ENCODE measurements around the gene C1QTNF12. TPM values are rescaled to one million over a fixed set of nuclear protein-coding genes. Genes with fewer than 3 reads are reported as not detected.

C1QTNF12 gene
- total and polyA plus RNA-seq, 2 of the 8 experiments (the other 6 are each of a cell fraction or from before 2014, with no cell fraction given), result 2.1 to 3.7 TPM

GRCh38 chr1:1240822-1241587, 5.5 kb downstream of the C1QTNF12 start:
- H2AFZ ChIP-seq (ENCODE audit: low read length), result no peak overlapping the region
- H2BK15ac ChIP-seq (ENCODE audit: low read length), result no peak overlapping the region
- H3K79me2 ChIP-seq (ENCODE audit: control insufficient read depth in 1 of 2, insufficient read depth in 2 of 2, low read length in 2 of 2), result no peaks in the 10 kb centered on the region
- no peak overlapping the region for H3K4me2 ChIP-seq (ENCODE audit: insufficient read depth in 1 of 2, low read depth in 2 of 2, low read length in 2 of 2)
- no peak overlapping the region for H2BK5ac ChIP-seq (ENCODE audit: low read depth, low read length)
- no peak overlapping the region for H2BK20ac ChIP-seq (ENCODE audit: low read length)
- peaks cover 0 to 6% (median 4%) of the 10 kb centered on the region in 4 experiments; a peak in 5 of 7 replicates for H3K4me1 ChIP-seq (replicated peaks in 1 of 4; ENCODE audit: control insufficient read depth in 3 of 4, insufficient read depth in 4 of 4, low read length in 3 of 4)
- TF ChIP-seq CHD2 (IDR thresholded peaks at IDR 0.05; ENCODE audit: low read length) (no peak), CBX8 (IDR thresholded peaks at IDR 0.05; ENCODE audit: borderline replicate concordance, low read depth, low read length) (no peak), SP2 (IDR thresholded peaks at IDR 0.05; ENCODE audit: low read length) (no peak), ATF3 (IDR thresholded peaks at IDR 0.05; ENCODE audit: insufficient read depth, low read depth, low read length) (no peak), NRF1 (IDR thresholded peaks at IDR 0.05; ENCODE audit: low read depth, low read length) (no peak), POLR2AphosphoS5 (IDR thresholded peaks at IDR 0.05; ENCODE audit: low read depth, low read length) (no peak), SAP30 (IDR thresholded peaks at IDR 0.05; ENCODE audit: insufficient read depth, insufficient replicate concordance, low read length) (no peak), BRCA1 (IDR thresholded peaks at IDR 0.05; ENCODE audit: low read depth, low read length) (no peak)
- 87% methylated on average over 20 of the region's 23 CpGs; no CpG with 5 or more reads in 1 of the 2 experiments for WGBS, 2 experiments (ENCODE audit: extremely low coverage in 1 of 2, insufficient coverage in 1 of 2, insufficient read length in 1 of 2, insufficient replicate concordance in 2 of 2, low coverage in 1 of 2, low lambda C conversion rate in 2 of 2, missing lambda C conversion rate in 1 of 2)
- H3K79me1 ChIP-seq (ENCODE audit: low read depth, low read length), result no peaks in the 10 kb centered on the region
- POLR2A ChIA-PET (ENCODE audit: partially characterized antibody), result interaction anchor here (0.6 to 2.4 kb wide), 5 partner anchors 10 to 910 kb away, joined by 3 to 12 read pairs (median 3); partner anchors contain the start of genes B3GALT6 and SDF4
- H3K23ac ChIP-seq (ENCODE audit: insufficient read length), result no peak overlapping the region
- no peak for DNase-seq (ENCODE audit: low read depth in 1 of 2, low spot score in 2 of 2)
- H2BK12ac ChIP-seq (ENCODE audit: low read depth, low read length), result no peak overlapping the region
- no peak overlapping the region for H3K4ac ChIP-seq (replicated peaks; ENCODE audit: insufficient read length, low read depth, low read length)
- H2AK5ac ChIP-seq (ENCODE audit: low read depth, low read length), result no peak overlapping the region
- H3K9me3 ChIP-seq (ENCODE audit: insufficient read depth in 2 of 2, low read depth in 1 of 2, low read length in 1 of 2), result no peaks in the 10 kb centered on the region
- H3K9ac ChIP-seq (replicated peaks in 1 of 4; ENCODE audit: extremely low read depth in 1 of 4, low read depth in 3 of 4, low read length in 3 of 4), result no peak overlapping the region
- no peak overlapping the region for H3K56ac ChIP-seq (replicated peaks; ENCODE audit: insufficient read length, low read depth, low read length)
- H4K91ac ChIP-seq (replicated peaks; ENCODE audit: insufficient read length, low read length), result no peak overlapping the region
- no peak overlapping the region for H3K27ac ChIP-seq (ENCODE audit: low read depth, low read length)
- H2BK120ac ChIP-seq (replicated peaks; ENCODE audit: low read depth, low read length), result no peak overlapping the region
- H3K4me3 ChIP-seq (ENCODE audit: extremely low read depth in 1 of 4, insufficient read depth in 2 of 4, low read depth in 3 of 4, low read length in 4 of 4), result no peak overlapping the region
- CTCF ChIA-PET (ENCODE audit: partially characterized antibody), result interaction anchor here (0.6 to 1.2 kb wide), 6 partner anchors 14 to 274 kb away, joined by 3 to 4 read pairs (median 4); partner anchors contain the start of gene PLEKHN1
- H3K18ac ChIP-seq (ENCODE audit: extremely low read depth, low read length), result no peak overlapping the region
- H4K20me1 ChIP-seq (replicated peaks in 1 of 2; ENCODE audit: control insufficient read depth in 1 of 2, insufficient read depth in 2 of 2, low read length in 2 of 2), result peaks cover 2 to 7% of the 10 kb centered on the region in 2 experiments
- no peak overlapping the region for H4K8ac ChIP-seq (ENCODE audit: extremely low read depth, insufficient read depth, low read length)
- H3K14ac ChIP-seq (ENCODE audit: insufficient read length), result no peak overlapping the region
- no peak for FAIRE-seq
- no peaks in the 10 kb centered on the region for H3K23me2 ChIP-seq (ENCODE audit: low read depth, low read length)
- H4K5ac ChIP-seq (ENCODE audit: insufficient read length, low read depth, low read length), result no peak overlapping the region
- peaks cover 0 to 5% (median 2%) of the 10 kb centered on the region in 4 experiments; a peak in 5 of 7 replicates for H3K27me3 ChIP-seq (replicated peaks in 1 of 4; ENCODE audit: control insufficient read depth in 3 of 4, extremely low read depth in 1 of 4, insufficient read depth in 3 of 4, low read length in 3 of 4)
- H3K36me3 ChIP-seq (ENCODE audit: control insufficient read depth in 2 of 4, insufficient read depth in 4 of 4, low read length in 3 of 4), result no peaks in the 10 kb centered on the region
